LNCAP (cell line): ENCODE measurements around the gene PTPRM.

Experiments
- TF ChIP-seq, protein P1 (sequence below): fragments of 450-650 bp; IDR thresholded peaks from 2 replicates; pipeline ENCODE4 v1.5.1; 2017; ENCODE audit warnings: mild to moderate bottlenecking

Gene PTPRM

DNA sequence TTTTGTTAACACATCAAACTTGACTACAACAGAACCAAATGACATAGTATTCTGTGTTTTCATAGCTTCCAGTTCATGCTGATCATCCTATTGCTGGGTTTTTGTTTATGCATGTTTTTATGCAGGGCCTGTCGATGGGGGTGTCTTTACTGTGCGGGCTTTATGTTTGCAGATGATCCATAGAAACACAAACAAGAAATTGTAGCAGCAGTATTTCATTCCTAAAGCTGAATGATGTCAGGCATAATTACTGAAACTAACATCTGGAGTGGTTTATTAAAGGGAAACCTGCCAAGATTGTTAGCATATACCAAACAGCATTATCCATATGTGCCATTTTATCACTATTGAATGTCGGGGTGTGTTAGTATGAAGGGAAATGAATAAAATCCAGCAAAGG is 129.7 kb downstream of the PTPRM start:
- TF ChIP-seq, protein P1, sequence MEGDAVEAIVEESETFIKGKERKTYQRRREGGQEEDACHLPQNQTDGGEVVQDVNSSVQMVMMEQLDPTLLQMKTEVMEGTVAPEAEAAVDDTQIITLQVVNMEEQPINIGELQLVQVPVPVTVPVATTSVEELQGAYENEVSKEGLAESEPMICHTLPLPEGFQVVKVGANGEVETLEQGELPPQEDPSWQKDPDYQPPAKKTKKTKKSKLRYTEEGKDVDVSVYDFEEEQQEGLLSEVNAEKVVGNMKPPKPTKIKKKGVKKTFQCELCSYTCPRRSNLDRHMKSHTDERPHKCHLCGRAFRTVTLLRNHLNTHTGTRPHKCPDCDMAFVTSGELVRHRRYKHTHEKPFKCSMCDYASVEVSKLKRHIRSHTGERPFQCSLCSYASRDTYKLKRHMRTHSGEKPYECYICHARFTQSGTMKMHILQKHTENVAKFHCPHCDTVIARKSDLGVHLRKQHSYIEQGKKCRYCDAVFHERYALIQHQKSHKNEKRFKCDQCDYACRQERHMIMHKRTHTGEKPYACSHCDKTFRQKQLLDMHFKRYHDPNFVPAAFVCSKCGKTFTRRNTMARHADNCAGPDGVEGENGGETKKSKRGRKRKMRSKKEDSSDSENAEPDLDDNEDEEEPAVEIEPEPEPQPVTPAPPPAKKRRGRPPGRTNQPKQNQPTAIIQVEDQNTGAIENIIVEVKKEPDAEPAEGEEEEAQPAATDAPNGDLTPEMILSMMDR = no peak

DNA sequence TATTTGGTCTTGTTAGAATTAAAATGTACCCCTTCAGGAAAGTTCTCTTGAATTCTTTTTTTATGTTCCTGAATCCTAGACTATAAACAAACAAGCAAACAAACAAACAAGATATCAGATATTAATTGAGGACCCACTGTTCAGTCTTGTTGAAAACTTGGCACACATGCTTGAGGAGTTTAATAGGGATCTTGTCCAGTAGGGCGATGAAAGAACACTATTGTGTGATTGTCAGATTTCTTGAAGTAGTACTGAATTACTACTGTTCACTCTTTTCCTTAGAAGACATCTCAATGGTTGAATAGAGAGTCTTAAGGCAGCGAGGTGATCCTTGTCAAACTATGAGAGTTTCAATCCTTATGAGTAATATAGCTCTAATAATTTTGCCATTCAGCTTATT is 130.2 kb downstream of the PTPRM start:
- TF ChIP-seq, protein P1 = no peak

DNA sequence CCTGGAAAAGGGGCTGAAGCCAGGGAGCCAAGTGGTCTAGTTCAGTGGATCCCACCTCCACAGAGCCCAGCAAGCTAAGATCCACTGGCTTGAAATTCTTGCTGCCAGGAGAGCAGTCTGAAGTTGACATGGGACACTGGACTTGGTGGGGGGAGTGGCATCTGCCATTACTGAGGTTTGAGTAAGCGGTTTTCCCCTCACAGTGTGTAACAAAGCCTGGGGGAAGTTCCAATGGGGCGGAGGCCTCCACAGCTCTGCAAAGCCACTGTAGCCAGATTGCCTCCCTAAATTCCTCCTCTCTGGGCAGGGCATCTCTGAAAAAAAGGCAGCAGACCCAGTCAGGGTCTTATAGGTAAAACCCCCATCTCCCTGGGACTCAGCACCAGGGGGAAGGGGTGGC is 144.4 kb downstream of the PTPRM start:
- TF ChIP-seq, protein P1 = no peak

DNA sequence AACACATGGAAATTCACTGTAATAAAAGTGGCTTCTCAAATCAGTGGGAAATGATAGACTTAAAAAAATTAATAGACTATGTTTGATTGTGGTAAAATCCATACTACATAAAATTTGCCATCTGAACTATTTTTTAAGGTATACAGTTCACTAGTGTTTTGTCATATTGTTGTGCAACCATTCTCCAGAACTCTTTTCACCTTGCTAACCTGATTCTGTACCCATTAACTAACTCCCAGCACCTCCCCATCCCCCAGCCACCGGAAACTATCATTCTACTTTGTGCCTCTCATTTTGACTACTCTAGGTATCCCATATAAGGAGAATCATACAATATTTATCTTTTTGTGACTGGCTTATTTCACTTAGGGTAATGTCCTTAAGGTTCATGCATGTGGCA is 153.3 kb downstream of the PTPRM start:
- TF ChIP-seq, protein P1 = no peak

DNA sequence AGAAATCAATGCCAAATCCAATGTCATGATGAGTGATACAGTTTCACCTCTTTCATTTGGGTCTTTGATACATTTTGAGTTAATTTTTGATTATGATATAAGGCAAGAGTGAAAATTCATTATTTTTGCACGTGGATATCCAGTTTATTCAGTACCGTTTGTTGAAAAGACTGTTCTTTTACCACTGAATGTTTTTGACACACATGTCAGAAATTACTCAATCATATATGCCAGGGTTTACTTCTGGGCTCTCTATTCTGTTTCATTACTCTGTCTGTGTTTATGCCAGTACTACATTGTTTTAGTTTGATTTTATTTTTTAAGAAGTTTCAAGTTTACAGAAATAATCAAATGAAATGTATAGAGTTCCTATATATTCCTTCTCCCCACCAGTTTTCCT is 154.4 kb downstream of the PTPRM start:
- TF ChIP-seq, protein P1 = no peak

DNA sequence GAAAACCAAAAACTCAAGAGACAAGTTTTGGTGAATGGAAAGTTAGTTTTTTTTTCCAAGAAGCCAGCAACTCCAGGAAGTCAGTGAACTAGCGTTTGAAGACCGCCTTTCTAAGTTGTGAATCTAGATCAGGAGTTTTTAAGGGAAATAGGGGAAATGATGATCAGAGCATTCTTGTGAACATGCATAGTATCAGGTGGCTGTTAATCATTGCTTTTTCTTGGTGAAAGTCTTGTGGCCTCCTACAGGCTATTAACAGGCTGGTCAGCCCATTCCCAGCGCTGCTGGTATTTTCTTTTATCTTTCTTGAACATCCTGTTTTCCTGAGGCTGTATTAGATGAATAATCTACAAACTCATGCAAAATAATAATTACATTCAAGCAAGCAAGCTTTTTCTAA is 155.8 kb downstream of the PTPRM start:
- TF ChIP-seq, protein P1 = no peak

DNA sequence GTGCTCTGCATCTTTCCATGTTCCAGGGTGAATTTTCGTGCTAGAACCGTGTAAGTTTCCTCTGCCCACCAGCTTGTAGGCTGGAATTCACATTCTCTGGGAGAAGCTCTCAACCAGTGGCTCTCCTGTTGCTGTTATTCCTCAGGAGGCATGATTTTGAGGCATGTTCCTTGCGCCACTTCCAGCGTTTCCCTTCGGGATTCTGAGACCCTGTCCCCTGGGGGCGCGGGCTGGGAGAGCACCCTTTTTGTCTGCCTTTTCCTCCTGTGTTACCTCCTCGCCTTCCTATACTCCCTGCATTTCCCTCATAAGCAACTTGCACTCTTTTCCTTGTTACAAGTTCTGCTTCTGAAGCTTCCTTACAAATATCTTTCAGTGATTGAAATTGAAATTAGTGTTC is 156.4 kb downstream of the PTPRM start:
- TF ChIP-seq, protein P1 = no peak

DNA sequence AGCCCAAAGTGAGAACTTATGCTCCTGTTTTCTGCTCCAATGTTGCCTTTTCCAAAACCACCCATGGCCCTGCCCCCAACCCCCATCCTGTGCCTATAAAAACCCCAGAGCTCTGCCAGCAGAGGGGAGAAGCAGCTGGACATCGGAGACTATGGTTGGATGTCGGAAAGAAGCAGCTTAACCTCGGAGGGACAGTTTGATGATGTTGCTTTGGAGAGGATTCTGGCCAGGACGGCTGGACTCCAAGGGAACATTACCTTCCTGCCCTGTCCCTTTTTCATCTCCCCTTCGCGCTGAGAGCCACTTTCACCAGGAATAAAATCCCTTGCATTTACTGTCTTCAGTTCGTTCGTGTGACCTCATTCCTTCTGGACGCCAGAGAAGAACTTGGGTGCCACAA is 158.4 kb downstream of the PTPRM start:
- TF ChIP-seq, protein P1 = no peak
